CD4-positive, alpha-beta T cell treated with Interleukin-2 at 100 ng/mL for 4 hours (primary cell): Measurements from ENCODE around the gene CCR2.
A peak's percentile ranks its signal among the peaks of the same experiment; 100 is the strongest.
"Not testable (repeated sequence)": the region's sequence is repeated elsewhere in the genome, so short reads cannot be mapped to it uniquely, and the experiment has no call there.

Experiments
- DNase-seq: peaks from one replicate; pipeline ENCODE4 v3.0.0-alpha.2; 2020; ENCODE audit warnings: low spot score

CCR2 gene

GRCh38 chr3:46353647-46354410, at the start of gene CCR2:
TSS of gene CCR2 (plus strand) at chr3:46354111. CDS start at chr3:46357528, 3,417 bp downstream.
- DNase-seq = peak; percentile 53

- no peak for DNase-seq
Measured at GRCh38 chr3:46304739-46305138, 49.2 kb upstream of the CCR2 start.

DNA sequence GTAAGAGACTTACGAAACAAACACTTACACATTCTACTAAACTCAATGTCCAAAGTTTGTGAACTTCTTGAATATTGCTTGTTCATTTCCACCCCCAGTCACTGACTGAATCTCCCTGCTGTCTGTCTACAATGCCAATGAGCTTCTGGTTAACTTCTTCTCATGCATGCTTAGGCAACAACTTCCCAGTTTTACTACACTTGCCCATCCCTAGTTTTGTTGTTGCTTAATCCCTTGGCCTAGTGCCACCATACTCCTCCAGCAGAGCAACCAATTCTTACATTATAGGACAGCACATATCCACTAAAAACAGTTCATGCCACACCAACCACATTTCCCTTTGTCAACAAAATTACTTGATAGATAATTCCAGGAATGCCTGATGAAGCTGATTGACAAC, 40.9 kb upstream of the CCR2 start:
- DNase-seq = no peak

DNA sequence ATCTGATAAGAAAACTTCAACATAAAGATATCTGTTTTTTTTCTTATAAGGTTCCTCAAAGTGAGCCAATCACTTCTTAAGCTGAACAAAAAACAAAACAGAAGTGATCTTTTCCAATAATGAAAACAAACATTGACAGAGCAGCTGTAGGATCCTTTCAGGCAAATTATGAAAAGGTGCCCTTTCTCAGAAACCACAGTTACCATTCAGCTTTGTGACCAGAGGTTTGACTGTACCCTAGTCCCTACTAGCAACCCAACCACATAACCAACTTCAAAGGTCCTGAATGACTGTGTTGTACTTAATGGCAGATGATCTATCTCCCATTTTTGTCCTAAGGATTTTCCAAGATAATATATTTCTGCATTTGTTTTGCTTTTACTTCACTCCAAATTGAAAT, 39.4 kb upstream of the CCR2 start:
- DNase-seq = peak; percentile 21

DNA sequence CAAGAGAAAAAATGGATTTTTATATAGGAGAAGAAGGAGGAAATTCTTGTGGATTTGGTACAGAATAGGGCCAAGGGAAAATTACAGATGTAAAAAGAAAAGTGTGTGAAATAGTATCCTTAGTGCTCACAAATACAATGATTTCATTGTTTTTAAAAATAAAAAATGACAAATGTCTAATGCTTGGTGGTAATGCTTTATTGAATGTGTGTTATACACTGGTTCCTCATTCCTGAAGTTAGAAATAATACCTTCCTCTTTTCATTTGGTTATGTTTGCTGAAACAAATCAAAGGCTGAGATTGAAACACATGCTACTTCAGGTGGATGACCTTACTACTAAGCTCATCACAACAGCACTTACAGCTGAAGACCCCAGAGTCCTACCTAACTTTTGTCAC, 37.7 kb upstream of the CCR2 start:
- no peak for DNase-seq

DNA sequence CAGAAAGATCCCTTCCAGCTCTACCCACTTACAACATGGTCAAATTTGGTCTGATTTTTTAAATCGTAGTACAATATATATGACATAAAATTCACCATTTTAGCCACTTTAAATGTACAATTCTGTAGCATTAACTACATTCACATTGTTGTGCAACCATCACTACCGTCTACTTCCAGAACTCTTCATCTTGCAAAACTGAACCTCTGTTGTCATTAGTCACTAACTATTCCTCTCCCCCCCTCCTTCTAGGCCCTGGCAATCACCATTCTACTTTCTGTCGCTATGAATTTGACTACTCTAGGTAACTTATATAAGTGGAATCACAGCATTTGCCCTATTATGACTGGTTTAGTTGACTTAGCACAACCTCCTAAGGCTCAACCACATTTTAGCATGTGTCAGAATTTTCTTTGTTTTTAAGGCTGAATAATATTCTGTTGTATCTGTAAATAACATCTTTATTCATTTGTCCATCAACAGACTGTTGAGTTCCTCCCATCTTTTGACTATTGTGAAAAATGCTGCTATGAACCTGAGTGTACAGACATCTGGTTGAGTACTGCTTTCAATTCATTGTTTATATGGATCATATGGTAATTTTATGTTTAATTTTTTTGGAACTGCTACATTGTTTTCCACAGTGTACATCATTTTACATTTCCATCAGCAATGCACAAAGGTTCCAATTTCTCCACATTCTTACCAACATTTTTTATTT, 35.5 kb upstream of the CCR2 start:
- no peak for DNase-seq

GRCh38 chr3:46321461-46322104, 32.3 kb upstream of the CCR2 start:
- DNase-seq = no peak

DNA sequence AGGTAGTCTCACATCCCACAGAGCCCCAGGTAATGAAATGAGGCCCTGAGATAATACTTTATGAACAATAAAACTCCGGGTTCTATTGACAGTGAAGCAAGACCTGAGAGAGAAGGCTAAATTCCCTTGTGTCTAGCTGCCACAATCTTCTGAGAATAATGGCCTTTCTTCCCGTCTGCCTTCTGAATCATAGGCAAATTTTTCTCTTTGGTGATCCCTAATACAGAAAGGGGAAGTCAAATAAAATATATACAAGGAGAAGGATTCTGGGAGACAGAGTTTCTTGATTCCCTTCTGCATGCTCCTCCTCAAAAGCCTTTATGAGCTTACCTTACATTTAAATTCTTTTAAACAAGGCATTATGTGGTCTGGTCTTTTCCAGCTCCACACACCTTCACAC, 29.9 kb upstream of the CCR2 start:
- no peak for DNase-seq

GRCh38 chr3:46325645-46326300, 28.1 kb upstream of the CCR2 start:
- DNase-seq = no peak

DNA sequence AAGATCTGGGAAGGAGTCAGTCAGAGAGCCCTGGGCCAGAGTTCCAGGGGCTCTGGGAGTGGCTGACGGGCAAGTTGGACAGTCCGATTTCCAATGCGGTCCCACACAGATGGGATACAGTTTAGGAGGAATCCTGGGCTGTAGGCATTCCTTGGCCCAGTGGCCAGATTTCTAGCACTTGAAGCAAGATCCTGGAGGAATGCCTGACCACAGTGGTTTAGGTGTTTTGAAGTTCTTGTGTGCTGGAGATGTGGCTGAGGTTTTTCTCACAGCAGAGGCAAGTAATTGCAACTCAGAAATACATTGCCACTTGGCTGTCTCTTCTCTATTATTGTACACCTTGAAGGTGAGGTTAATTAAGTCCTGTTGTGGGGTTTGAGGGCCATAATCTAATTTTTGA, 23.2 kb upstream of the CCR2 start:
- not testable (repeated sequence) for DNase-seq

DNA sequence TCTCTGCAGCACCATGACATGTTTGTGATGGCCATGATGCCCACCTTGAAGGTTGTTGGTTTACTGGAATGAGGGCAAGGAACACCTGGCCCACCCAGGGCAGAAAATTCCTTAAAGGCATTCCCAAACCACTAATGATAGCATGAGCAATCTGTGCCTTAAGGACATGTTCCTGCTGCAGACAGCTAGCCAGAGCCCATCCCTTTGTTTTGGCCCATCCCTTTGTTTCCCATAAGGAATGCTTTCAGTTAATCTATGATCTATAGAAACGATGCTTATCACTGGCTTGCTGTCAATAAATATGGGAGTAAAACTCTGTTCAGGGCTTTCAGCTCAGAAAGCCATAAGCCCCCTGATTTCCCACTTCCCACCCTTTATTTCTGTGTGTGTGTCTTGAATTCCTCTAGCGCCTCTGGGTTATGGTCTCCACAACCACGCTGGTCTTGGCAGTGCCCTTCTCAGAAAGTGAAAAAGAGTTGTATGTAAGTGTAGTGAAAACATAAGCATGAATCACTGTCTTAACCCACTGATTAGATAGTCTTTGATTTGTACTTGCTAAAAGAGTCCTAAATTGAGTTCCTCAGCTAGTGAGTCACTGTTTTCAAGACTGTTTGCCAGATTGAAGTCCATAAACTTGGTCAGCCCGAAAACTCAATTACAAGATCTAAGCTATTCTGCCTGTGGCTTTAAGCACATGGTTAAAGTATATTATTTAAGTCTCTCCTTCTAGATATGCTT, 19.0 kb upstream of the CCR2 start:
- DNase-seq = peak; percentile 21

GRCh38 chr3:46335541-46335940, 18.4 kb upstream of the CCR2 start:
- no peak for DNase-seq

DNA sequence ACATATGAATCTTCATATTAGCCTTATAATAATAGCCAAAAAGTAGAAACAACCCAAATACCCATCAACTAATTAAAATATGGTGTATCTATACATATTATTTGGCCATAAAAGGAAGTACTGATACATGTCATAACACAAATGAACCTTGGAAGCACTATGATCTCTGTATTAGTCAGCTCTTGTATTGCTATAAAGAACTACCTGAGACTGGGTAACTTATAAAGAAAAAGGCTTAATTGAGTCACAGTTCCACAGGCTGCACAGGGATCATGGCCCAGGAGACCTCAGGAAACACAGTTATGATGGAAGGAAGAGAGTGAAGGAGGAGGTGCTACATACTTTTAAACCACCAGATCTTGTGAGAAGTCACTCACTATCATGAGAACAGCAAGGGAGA, 16.0 kb upstream of the CCR2 start:
- no peak for DNase-seq

- DNase-seq = no peak
Measured at GRCh38 chr3:46338840-46339239, 15.1 kb upstream of the CCR2 start.

DNA sequence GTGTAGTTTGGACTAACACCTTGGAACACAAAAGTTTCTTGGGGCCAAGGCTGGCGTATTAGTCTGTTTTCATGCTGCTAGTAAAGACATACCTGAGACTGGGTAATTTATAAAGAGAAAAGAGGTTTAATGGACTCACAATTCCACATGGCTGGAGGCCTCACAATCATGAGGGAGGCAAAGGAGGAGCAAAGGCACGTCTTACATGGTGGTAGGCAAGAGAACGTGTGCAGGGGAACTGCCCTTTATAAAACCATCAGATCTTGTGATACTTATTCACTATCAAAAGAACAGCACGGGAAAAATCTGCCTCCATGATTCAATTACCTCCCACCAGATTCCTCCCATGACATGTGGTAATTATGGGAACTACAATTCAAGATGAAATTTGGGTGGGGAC, 9.4 kb upstream of the CCR2 start:
- DNase-seq = no peak

GRCh38 chr3:46348823-46349482, 5.0 kb upstream of the CCR2 start:
- peak; percentile 32 for DNase-seq

DNA sequence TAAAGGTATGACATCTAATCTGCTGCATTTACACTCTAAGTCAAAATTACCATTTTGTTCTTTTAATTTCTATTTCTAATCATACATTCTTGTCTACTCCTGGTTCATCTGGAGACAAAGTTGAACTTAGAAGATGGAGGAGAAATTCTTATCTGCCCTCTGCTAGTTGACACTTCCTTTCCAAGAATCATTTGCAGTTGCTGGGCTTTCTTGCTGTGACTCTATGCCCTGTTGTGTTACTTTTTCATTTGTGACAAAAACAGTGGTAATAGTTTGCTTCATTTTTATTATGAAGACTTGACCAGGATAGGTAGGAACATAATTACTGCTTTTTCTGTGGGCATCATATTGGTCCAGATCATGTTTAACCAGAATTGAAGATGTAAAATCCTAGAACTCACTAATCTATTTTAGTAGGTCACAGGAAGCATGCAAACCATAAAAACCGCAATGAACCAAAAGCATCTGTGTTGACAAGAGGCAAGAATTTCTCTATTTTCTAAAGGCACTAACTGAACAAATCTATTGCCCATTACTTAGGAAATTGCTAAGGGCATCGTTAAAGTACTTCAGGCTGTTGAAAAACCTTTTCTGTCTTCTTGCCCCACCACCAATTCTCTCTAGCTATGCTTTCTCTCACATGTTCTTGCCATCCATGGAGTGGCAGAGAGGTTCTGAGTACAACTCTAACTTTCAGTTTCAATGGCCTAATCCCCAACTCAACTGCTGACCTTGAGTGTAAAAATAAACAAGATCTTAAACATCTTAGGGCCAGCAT, 4.2 kb upstream of the CCR2 start:
- DNase-seq = peak; percentile 48

GRCh38 chr3:46350262-46350565, 3.7 kb upstream of the CCR2 start:
- no peak for DNase-seq

GRCh38 chr3:46351646-46352045, 2.3 kb upstream of the CCR2 start:
- no peak for DNase-seq

DNA sequence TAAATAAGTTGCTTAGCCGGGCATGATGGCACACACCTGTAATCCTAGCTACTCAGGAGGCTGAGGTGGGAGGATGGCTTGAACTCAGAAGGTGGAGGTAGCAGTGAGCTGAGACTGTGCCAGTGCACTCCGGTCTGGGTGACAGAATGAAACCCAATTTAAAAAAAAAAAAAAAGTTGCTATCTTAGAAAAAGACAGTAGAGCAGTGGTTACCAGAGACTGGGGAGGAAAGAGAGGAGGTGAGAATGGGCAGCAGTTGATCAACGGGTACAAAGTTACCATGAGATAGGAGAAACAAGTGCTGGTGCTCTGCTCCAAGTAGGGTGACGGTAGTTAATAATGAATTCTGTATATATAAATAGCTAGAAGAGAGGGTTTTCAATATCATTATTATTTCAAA, 821 bp upstream of the CCR2 start:
- DNase-seq = no peak

GRCh38 chr3:46354478-46354877, 567 bp downstream of the CCR2 start:
- no peak for DNase-seq
